ENCODE measurements around the gene ACP1.

ACP1 gene

DNA sequence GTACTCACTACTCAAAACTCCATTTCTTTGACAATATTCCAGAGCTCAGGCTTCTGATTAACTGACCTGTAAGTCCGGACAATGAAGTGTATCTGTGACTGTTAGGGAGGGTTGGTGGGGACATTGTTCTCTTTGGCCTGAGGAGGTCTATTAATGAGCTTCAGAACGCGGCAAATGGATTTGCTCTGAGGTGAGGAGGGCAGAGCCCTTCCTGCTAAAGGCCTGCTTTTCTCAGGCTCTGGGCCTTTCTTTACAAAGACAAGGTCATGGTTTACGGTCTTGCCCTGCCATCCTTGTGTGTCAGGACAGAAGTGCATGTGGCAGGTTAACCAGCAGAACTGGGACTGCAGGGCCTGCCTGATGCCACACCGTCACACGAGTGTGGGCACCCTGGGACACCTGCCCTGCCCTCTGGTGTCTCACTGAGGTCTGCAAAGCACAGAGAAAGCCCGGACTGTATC is 15.9 kb downstream of the ACP1 start:
- DNase-seq (ENCODE audit: low read depth, low spot score), result no peak

GRCh38 chr2:281381-281780 is 16.6 kb downstream of the ACP1 start:
- no peak for DNase-seq (ENCODE audit: low read depth, low spot score)

DNA sequence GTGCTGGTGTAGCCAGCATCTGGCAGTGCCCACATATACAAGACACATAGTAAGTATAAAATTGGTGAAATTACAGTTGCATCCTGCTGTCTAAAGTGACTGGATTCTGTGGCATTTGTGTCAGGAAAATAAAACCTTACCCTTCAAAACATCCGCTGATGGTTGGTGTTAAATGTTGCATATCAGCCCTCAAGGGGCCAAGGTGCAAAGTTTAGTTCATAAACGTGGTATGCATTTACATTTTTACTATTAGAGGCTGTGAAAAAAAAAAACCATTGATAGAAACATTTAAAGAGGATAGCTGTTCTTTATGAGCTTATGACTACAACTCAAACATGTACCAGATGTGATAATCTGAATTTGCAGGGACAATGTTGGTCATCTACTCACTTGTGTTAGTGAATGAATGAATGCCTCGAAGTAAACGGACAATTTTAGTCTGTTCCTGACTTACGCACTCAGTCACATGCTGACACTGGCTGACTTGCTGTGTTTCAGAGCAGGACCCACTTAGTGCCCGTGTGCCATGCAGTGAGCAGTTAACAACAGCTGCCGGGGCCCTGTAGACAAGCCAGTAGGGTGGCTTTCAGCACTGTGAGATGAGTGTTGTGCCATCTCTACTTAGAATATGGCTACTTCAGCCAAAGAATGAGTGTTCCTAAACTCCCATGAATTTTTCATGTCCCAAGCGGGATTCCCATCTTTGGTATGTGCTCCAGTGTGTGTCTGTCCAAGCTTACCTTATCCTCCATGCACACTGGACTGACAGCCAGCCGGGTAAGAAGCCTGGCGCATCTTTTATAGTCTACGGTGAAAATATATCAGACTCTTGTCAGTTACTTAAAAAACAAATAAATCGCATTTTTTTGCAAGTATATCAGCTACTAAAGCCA is 17.9 kb downstream of the ACP1 start:
- no peak for DNase-seq (ENCODE audit: low read depth, low spot score)

DNA sequence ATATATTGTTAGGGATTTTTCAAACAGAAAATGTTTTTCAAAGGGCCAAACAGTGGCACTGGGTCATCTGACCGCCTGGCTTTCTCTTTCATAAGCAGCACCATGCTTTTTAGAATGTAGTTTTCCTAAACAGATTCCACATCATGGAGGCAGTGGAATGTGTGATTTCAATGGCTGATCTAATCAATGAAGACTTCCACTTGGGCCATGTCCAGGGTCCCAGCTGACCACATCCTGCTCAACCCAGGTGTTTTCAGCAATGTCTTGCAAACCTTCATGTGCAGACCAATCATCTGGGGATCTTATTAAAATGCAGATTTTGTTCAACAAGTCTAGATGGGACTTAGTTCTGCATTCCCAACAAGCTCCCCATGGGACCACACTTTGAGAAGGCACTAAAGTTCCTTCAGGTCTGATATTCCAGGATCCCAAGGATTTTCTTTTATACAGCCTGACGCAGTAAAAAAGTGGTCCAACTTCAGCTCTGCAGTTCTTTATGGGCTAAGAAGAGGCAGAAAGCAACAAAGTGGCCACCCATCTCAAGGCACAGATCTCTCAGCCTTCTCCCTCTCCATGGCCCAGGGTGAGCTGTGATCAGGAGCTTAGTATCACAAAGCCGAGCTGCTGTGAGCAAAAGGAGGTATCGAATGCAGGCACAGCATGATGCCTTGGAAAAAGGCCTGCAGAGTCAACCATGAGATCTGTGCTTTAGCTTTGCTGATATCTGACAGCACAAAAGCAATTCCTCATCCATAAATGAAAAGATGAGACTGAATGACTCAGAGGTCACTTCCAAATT is 19.4 kb downstream of the ACP1 start:
- peak; percentile 14 for DNase-seq (ENCODE audit: low read depth, low spot score)

- DNase-seq (ENCODE audit: low read depth, low spot score), result peak; percentile 8
Observed at GRCh38 chr2:284896-285492, 20.2 kb downstream of the ACP1 start.

- no peak for DNase-seq (ENCODE audit: low read depth, low spot score)
Observed at GRCh38 chr2:285531-285930, 20.8 kb downstream of the ACP1 start.

GRCh38 chr2:286035-286434 is 21.3 kb downstream of the ACP1 start:
- no peak for DNase-seq (ENCODE audit: low read depth, low spot score)

GRCh38 chr2:286774-287392 is 22.1 kb downstream of the ACP1 start:
- peak; percentile 28 for DNase-seq (ENCODE audit: low read depth, low spot score)

- DNase-seq (ENCODE audit: low read depth, low spot score), result peak; percentile 43
Observed at GRCh38 chr2:287471-287885, 22.7 kb downstream of the ACP1 start.

GRCh38 chr2:287911-288757 is 23.4 kb downstream of the ACP1 start, which contains the start of gene ALKAL2:
ALKAL2 (minus strand) TSS chr2:288091; CDS start chr2:287835, 256 bp downstream.
- peak; percentile 18 for DNase-seq (ENCODE audit: low read depth, low spot score)

DNA sequence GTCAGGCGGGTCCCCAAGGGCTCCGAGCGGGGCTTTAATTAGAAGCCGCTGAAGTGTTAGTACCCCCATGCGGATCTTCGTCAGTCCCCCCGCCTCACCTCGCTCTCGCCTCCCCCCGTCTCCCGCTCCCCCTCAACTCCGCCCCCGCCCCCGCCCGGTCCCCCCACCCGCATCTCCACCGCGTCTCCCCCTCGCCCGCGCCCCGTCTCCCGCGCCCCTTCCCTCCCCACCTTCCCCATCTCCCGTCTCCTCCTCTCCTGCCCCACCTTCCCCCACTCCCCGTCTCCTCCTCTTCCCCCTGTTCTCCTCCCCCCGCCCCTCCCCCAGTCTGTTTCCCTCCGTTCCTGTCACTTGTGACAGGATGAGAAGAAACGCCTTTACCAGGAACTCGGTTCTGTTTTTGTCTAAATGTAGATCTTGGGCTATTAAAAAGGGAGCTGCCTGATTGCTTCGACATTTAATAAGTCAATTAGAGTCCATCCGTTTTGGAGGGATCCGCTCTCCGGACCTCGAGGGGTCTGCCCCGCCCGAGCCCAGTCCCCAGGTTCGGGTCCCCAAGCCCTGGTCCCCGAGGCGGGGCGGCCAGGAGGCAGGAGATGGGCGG is 24.1 kb downstream of the ACP1 start:
- DNase-seq (ENCODE audit: low read depth, low spot score), result no peak

- peak; percentile 41 for DNase-seq (ENCODE audit: low read depth, low spot score)
Observed at GRCh38 chr2:289362-290089, 24.8 kb downstream of the ACP1 start.

- peak; percentile 79 for DNase-seq (ENCODE audit: low read depth, low spot score)
Observed at GRCh38 chr2:290090-290722, 25.5 kb downstream of the ACP1 start.

DNA sequence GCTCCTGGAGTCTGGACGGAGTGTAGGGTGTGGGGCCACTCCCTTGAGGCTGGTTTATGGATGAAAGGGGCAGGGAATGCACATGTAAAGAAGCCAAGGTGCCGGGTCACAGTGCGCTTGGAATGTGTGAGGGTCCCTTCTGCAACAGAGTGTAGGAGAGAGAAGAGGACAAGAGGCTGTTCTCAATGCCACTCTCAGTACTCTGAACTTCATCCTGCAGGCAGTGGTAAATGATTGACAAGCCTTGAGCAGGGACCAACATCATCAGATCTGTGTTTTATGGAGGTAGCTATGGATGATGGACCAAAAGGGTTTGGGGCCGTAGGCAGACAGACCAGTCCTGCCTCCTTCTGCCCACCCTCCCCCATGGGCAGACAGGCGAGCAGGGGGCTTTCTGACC is 30.3 kb downstream of the ACP1 start:
- no peak for DNase-seq (ENCODE audit: low read depth, low spot score)

DNA sequence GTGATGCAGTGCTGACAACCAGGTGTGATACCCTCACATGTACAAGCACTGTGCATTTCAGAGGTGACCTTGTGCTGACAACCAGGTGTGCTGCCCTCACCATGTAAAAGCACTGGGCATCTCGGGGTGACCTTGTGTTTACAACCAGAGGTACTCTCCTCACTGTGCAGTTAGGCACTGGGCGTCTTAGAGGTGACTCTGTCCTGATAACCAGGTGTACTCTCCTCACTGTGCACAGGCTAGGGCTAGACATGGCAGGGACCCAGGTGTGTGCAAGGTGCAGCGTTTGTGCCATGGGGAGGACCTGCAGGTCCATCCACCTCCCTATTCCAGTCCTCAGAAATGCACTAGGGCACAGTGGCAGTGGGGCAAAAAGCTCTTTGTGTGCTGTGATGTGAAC is 31.6 kb downstream of the ACP1 start:
- DNase-seq (ENCODE audit: low read depth, low spot score), result no peak

DNA sequence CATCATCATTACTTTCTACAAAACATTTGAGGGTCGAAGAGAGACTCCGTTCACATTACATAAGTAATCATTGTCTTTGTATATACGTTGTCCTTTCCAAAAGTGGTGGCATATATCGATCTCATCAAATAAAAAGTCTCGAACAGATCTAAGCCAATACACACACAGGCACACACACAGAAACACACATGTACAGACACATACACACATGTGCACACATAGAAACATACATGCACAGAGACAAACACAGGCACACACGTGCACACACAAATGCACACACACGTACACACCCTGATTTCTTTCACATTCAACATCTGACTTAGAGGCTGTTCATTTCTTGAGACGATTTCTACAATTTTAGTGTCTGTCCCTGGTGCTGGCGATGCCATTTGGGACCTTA is 40.6 kb downstream of the ACP1 start:
- DNase-seq (ENCODE audit: low read depth, low spot score), result no peak

- DNase-seq (ENCODE audit: low read depth, low spot score), result peak; percentile 90
Observed at GRCh38 chr2:309148-309953, 44.6 kb downstream of the ACP1 start.

- DNase-seq (ENCODE audit: low read depth, low spot score), result peak; percentile 34
Observed at GRCh38 chr2:309954-310510, 45.3 kb downstream of the ACP1 start.

All from ELF-1 (cell line).